GM21529 (cell line): ENCODE measurements around the gene SAMSN1.
A peak's percentile ranks its signal among the peaks of the same experiment; 100 is the strongest.

Experiments used
- ATAC-seq: cut with Tn5 transposase; IDR thresholded peaks from one replicate; pipeline ENCODE4 v1.9.1; 2021; ENCODE audit not compliant: unreplicated experiment

The SAMSN1 gene

GRCh38 chr21:14545906-14546480, at the start of gene SAMSN1:
Gene SAMSN1 (minus strand): TSS chr21:14546315. CDS start chr21:14546261, 54 bp downstream.
- ATAC-seq, result peak; percentile 90

- no peak for ATAC-seq
Observed at GRCh38 chr21:14595449-14595848, 49.3 kb upstream of the SAMSN1 start.

- no peak for ATAC-seq
Observed at GRCh38 chr21:14594967-14595366, 48.9 kb upstream of the SAMSN1 start.

GRCh38 chr21:14593230-14593629, 47.1 kb upstream of the SAMSN1 start:
- no peak for ATAC-seq

- ATAC-seq, result no peak
Observed at GRCh38 chr21:14592296-14593000, 46.3 kb upstream of the SAMSN1 start.

- ATAC-seq, result no peak
Observed at GRCh38 chr21:14591882-14592281, 45.8 kb upstream of the SAMSN1 start.

- ATAC-seq, result no peak
Observed at GRCh38 chr21:14591377-14591776, 45.3 kb upstream of the SAMSN1 start.

GRCh38 chr21:14589855-14590563, 43.9 kb upstream of the SAMSN1 start:
- peak; percentile 83 for ATAC-seq

GRCh38 chr21:14587266-14587665, 41.2 kb upstream of the SAMSN1 start:
- ATAC-seq, result no peak

GRCh38 chr21:14585122-14585521, 39.0 kb upstream of the SAMSN1 start:
- ATAC-seq, result no peak

- ATAC-seq, result no peak
Observed at GRCh38 chr21:14584357-14585095, 38.4 kb upstream of the SAMSN1 start.

GRCh38 chr21:14583629-14584255, 37.6 kb upstream of the SAMSN1 start:
- ATAC-seq, result no peak

GRCh38 chr21:14582934-14583628, 37.0 kb upstream of the SAMSN1 start:
- ATAC-seq, result no peak

GRCh38 chr21:14581902-14582457, 35.9 kb upstream of the SAMSN1 start:
- ATAC-seq, result no peak

- no peak for ATAC-seq
Observed at GRCh38 chr21:14573244-14573643, 27.1 kb upstream of the SAMSN1 start.

- no peak for ATAC-seq
Observed at GRCh38 chr21:14572204-14572780, 26.2 kb upstream of the SAMSN1 start.

- no peak for ATAC-seq
Observed at GRCh38 chr21:14569868-14570267, 23.8 kb upstream of the SAMSN1 start.

- ATAC-seq, result no peak
Observed at GRCh38 chr21:14569026-14569621, 23.0 kb upstream of the SAMSN1 start.
